ENCODE measurements around the gene OSBPL7. TPM values are rescaled to one million over a fixed set of nuclear protein-coding genes. Genes with fewer than 3 reads are reported as not detected.

The OSBPL7 gene
- total and polyA plus RNA-seq, 2 donors (not counting 3 experiments of a cell fraction or from before 2014, with no cell fraction given): 16.2 to 29.1 TPM

GRCh38 chr17:47841488-47842291 is 20.1 kb upstream of the OSBPL7 start:
- intact Hi-C loops (cut with micrococcal nuclease): loop anchor here (1.0 to 5.0 kb wide), 5 partner anchors 49 to 171 kb away; partner anchors contain the start of genes CDK5RAP3 and PNPO
- no peaks in the 10 kb centered on the region for H3K9me3 ChIP-seq (replicated peaks; ENCODE audit: control insufficient read depth, insufficient read depth, low read length)
- FAIRE-seq: no peak
- no peak for TF ChIP-seq JUN (IDR thresholded peaks at IDR 0.05; ENCODE audit: borderline replicate concordance, insufficient read depth, insufficient read length, low read depth)
- TF ChIP-seq FOS (IDR thresholded peaks at IDR 0.05; ENCODE audit: borderline replicate concordance, insufficient read depth, low read length): no peak
- no peak for TF ChIP-seq POLR2AphosphoS5 (IDR thresholded peaks at IDR 0.05; ENCODE audit: insufficient read depth, low read depth, low read length)
- TF ChIP-seq MYC (IDR thresholded peaks at IDR 0.05; ENCODE audit: low read depth, low read length): no peak
- TF ChIP-seq CTCF (IDR thresholded peaks at IDR 0.05; ENCODE audit: extremely low read depth in 1 of 2, insufficient read depth in 1 of 2, low read depth in 1 of 2, low read length in 2 of 2): no peak
- no peak for TF ChIP-seq EZH2 (IDR thresholded peaks at IDR 0.05; ENCODE audit: borderline replicate concordance, low read depth, low read length, severe bottlenecking)
- TF ChIP-seq POLR2A (IDR thresholded peaks at IDR 0.05; ENCODE audit: low read depth, low read length): no peak
- TF ChIP-seq GATA2 (IDR thresholded peaks at IDR 0.05; ENCODE audit: insufficient read depth, insufficient read length, low read depth, low read length): no peak
- no peak for TF ChIP-seq MAX (IDR thresholded peaks at IDR 0.05; ENCODE audit: insufficient read depth, insufficient read length)
- H4K20me1 ChIP-seq (replicated peaks; ENCODE audit: control insufficient read depth, extremely low read depth, insufficient read depth, low read length): no peaks in the 10 kb centered on the region
- peak overlapping the region; percentile 95 for H2AFZ ChIP-seq (ENCODE audit: low read depth, low read length)
- BruUV-seq (replicated peaks): no TSS peak
- H3K9ac ChIP-seq (replicated peaks; ENCODE audit: extremely low read depth, insufficient read depth, low read length): no peak overlapping the region
- peaks cover 5% of the 10 kb centered on the region for H3K4me1 ChIP-seq (ENCODE audit: control insufficient read depth, extremely low read depth, insufficient read depth, low read length)
- H3K27ac ChIP-seq (ENCODE audit: insufficient read depth, low read depth, low read length): no peak overlapping the region
- no peaks in the 10 kb centered on the region for H3K79me2 ChIP-seq (ENCODE audit: control insufficient read depth, insufficient read depth, low read length)
- H3K36me3 ChIP-seq (ENCODE audit: control insufficient read depth in 2 of 2, extremely low read depth in 1 of 2, insufficient read depth in 2 of 2, low read length in 2 of 2): no peaks in the 10 kb centered on the region
- ChIA-PET POLR2A (interaction anchor here (0.6 kb wide), 1 partner anchor 49 kb away, joined by 4 read pairs; no protein-coding TSS in a partner anchor), CTCF (interaction anchor here (0.7 to 5.3 kb wide), 16 partner anchors 9 to 179 kb away, joined by 3 to 162 read pairs (median 6); partner anchors contain the start of genes CDK5RAP3, LRRC46, MRPL10 and SP2)
- no peaks in the 10 kb centered on the region for H3K27me3 ChIP-seq (ENCODE audit: control insufficient read depth in 2 of 2, insufficient read depth in 2 of 2, low read length in 2 of 2)
- no peak overlapping the region for H3K4me2 ChIP-seq (ENCODE audit: insufficient read depth, low read length)
- no peaks in the 10 kb centered on the region for H3K9me1 ChIP-seq (replicated peaks; ENCODE audit: control insufficient read depth, extremely low read depth, insufficient read depth, low read length)
- dilution Hi-C loops (cut with MboI; ENCODE audit: extremely low pct_ligation_motif_present, low sequenced_read_pairs): no loop called here
- H3K4me3 ChIP-seq (replicated peaks in 1 of 3; ENCODE audit: insufficient read depth in 1 of 3, low read depth in 1 of 3, low read length in 3 of 3): no peak overlapping the region
- DNase-seq (ENCODE audit: low read depth, low spot score): no peak
